DND-41 (cell line): ENCODE measurements around the gene CDIPT.

Experiments
- ATAC-seq: fragments of 200-7000 bp; cut with Tn5 transposase; 3 replicates; pipeline ENCODE4 v1.9.1; 2021; ENCODE audit warnings: low read depth; ENCODE audit not compliant: insufficient read depth
- DNase-seq: peaks from one replicate; pipeline ENCODE4 v3.0.0-alpha.2; 2020
- H2AFZ ChIP-seq: 2 replicates; pipeline ENCODE4 v1.6.0; 2012; ENCODE audit warnings: low read depth, low read length
- H3K27ac ChIP-seq: 2 replicates; pipeline ENCODE4 v1.5.1; 2012; ENCODE audit warnings: low read length, inconsistent platforms
- H3K27me3 ChIP-seq: fragments of 200-600 bp; sonication (generic); 2 replicates; pipeline ENCODE4 v1.6.0; 2012; ENCODE audit warnings: low read length, mild to moderate bottlenecking, inconsistent platforms; ENCODE audit not compliant: insufficient read depth, poor library complexity
- H3K36me3 ChIP-seq: 2 replicates; pipeline ENCODE4 v1.5.1; 2012; ENCODE audit warnings: low read length, inconsistent platforms; ENCODE audit not compliant: insufficient read depth
- H3K4me1 ChIP-seq: 2 replicates; pipeline ENCODE4 v1.5.1; 2012; ENCODE audit warnings: mild to moderate bottlenecking, low read length; ENCODE audit not compliant: insufficient read depth
- H3K4me2 ChIP-seq: 2 replicates; pipeline ENCODE4 v1.6.0; 2012; ENCODE audit warnings: mild to moderate bottlenecking, moderate library complexity, low read length, inconsistent platforms; ENCODE audit not compliant: insufficient read depth
- H3K4me3 ChIP-seq, 2 experiments: fragments of 200-600 bp in 1 of 2; shearing (Covaris generic) in 1 of 2; 2 replicates each; pipeline ENCODE4 v1.5.1; 2012 to 2016; ENCODE audit warnings: inconsistent platforms in 2 of 2, low read length in 2 of 2, mild to moderate bottlenecking in 2 of 2, low read depth in 1 of 2, moderate library complexity in 1 of 2
- H3K79me2 ChIP-seq: 2 replicates; pipeline ENCODE4 v1.6.0; 2012; ENCODE audit warnings: low read length, inconsistent platforms; ENCODE audit not compliant: insufficient read depth
- H3K9ac ChIP-seq: 2 replicates; pipeline ENCODE4 v1.6.0; 2012; ENCODE audit warnings: low read depth, mild to moderate bottlenecking, inconsistent platforms, low read length, moderate library complexity
- H3K9me3 ChIP-seq: 2 replicates; pipeline ENCODE4 v1.5.1; 2012; ENCODE audit warnings: low read length, moderate library complexity, mild to moderate bottlenecking, inconsistent platforms; ENCODE audit not compliant: insufficient read depth, severe bottlenecking
- H4K20me1 ChIP-seq: 2 replicates; pipeline ENCODE4 v1.6.0; 2012; ENCODE audit warnings: low read length; ENCODE audit not compliant: insufficient read depth
- EZH2 ChIP-seq: IDR thresholded peaks from 3 replicates; pipeline ENCODE4 v1.6.1; 2012; ENCODE audit warnings: borderline replicate concordance, low read depth, mild to moderate bottlenecking, moderate library complexity, low read length, inconsistent platforms; ENCODE audit not compliant: severe bottlenecking
- TF ChIP-seq, protein P1 (sequence below): IDR thresholded peaks from 2 replicates; pipeline ENCODE4 v1.5.1; 2012; ENCODE audit warnings: borderline replicate concordance, low read length, moderate library complexity, mild to moderate bottlenecking; ENCODE audit not compliant: poor library complexity, severe bottlenecking; ENCODE audit errors: extremely low read depth

The CDIPT gene

DNA sequence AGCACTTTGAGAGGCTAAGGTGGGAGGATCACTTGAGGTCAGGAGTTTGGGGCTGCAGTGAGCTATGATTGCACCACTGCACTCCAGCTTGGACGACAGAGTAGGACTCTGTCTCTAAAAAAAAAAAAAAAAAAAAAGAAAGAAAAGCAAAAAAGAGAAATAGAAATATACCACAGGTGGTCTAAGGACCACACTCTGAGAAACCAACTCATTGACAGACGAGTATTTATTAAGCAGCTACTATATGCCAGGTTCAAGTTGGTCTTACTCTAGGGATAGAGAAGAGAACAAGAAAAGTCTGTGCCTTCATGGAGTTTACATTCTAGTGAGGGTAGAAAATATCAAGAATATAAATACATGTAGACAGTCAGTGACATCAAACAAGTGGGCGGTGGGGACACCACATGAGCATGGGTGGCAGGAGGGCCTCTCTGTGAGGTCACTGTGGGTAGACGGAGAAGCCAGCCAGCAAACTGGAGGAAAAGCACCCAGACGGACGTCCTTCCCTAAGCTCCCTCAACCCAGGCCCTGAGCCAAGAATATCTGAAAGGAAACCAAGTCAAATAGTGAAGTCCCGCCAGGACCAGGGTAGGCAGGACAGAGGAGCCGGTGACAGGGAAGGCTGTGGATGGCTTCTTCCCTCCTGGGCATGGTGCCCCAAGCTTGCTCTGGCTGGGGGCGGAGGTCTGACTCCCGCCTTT, 4.7 kb downstream of the CDIPT start:
- H3K79me2 ChIP-seq: peaks cover 24% of the 10 kb centered on the region
- H3K9ac ChIP-seq: no peak overlapping the region
- H3K36me3 ChIP-seq: peaks cover 28% of the 10 kb centered on the region
- TF ChIP-seq EZH2: no peak
- TF ChIP-seq, protein P1, sequence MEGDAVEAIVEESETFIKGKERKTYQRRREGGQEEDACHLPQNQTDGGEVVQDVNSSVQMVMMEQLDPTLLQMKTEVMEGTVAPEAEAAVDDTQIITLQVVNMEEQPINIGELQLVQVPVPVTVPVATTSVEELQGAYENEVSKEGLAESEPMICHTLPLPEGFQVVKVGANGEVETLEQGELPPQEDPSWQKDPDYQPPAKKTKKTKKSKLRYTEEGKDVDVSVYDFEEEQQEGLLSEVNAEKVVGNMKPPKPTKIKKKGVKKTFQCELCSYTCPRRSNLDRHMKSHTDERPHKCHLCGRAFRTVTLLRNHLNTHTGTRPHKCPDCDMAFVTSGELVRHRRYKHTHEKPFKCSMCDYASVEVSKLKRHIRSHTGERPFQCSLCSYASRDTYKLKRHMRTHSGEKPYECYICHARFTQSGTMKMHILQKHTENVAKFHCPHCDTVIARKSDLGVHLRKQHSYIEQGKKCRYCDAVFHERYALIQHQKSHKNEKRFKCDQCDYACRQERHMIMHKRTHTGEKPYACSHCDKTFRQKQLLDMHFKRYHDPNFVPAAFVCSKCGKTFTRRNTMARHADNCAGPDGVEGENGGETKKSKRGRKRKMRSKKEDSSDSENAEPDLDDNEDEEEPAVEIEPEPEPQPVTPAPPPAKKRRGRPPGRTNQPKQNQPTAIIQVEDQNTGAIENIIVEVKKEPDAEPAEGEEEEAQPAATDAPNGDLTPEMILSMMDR: no peak
- no peaks in the 10 kb centered on the region for H3K9me3 ChIP-seq
- no peaks in the 10 kb centered on the region for H3K27me3 ChIP-seq
- H3K27ac ChIP-seq: no peak overlapping the region
- ATAC-seq (no peak), DNase-seq (no peak)
- H3K4me1 ChIP-seq: peaks cover 19% of the 10 kb centered on the region
- no peak overlapping the region for H3K4me2 ChIP-seq
- no peak overlapping the region for H2AFZ ChIP-seq
- no peaks in the 10 kb centered on the region for H4K20me1 ChIP-seq
- no peak overlapping the region for H3K4me3 ChIP-seq

DNA sequence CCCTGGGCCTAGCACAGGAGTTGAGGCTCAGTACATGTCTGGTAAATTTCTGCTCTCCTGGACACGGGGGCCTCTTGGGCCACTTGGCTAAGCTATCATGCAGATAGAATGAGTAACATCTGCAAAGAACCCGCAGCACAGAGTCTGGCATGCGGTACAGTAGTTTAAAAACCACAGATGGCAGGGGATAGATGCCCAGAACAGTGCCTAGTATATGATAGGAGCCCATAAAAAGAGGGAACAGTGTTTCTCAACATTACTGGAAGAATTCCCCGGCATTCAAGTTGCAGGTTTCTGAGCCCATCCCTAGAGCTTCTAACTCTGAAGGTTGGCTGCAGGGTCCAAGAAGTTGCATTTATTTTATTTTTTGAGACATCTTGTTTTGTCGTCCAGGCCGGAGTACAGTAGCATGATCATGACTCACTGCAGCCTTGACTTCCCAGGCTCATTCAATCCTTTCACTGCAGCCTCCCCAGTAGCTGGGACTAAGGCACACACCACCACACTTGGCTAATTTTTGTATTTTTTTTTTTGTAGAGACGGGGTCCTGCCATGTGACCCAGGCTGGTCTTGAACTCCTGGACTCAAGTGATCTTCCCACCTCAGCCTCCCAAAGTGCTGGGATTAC, 5.8 kb downstream of the CDIPT start:
- Histone ChIP-seq H3K36me3 (peaks cover 28% of the 10 kb centered on the region), H3K4me1 (peaks cover 17% of the 10 kb centered on the region), H3K27ac (no peak overlapping the region), H4K20me1 (no peaks in the 10 kb centered on the region), H2AFZ (no peak overlapping the region), H3K9ac (no peak overlapping the region), H3K79me2 (peaks cover 16% of the 10 kb centered on the region), H3K27me3 (no peaks in the 10 kb centered on the region), H3K4me3 (no peak overlapping the region), H3K9me3 (no peaks in the 10 kb centered on the region), H3K4me2 (no peak overlapping the region)
- TF ChIP-seq EZH2: no peak
- TF ChIP-seq, protein P1: no peak
- ATAC-seq (no peak), DNase-seq (no peak)

DNA sequence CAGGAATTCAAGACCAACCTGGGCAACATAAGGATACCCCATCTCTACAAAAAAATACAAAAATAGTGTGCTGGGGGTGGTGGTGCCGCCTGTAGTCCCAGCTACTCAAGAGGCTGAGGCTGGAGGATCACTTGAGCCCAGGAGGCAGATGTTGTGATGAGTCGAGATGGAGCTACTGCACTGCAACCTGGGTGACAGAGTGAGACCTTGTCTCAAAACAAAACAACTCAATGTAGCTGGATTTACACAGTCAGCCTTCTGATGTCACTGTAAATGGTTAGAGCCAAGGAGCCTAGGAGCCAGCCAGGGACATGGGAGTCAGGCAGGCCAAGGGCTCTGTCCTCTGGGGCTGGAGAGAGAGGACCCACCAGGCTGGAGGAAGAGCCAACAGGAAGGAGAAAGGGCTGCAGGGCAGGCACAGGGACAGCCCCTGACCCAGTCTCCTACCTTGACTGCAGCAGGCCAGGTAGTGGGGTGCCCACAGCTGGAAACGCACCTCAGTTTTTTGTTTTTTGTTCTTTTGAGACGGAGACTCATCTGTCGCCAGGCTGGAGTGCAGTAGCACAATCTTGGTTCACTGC, 8.4 kb downstream of the CDIPT start:
- Histone ChIP-seq H3K27me3 (no peaks in the 10 kb centered on the region), H3K4me2 (no peak overlapping the region), H3K4me3 (no peak overlapping the region), H3K36me3 (peaks cover 12% of the 10 kb centered on the region), H3K79me2 (no peaks in the 10 kb centered on the region), H3K9me3 (no peaks in the 10 kb centered on the region), H2AFZ (no peak overlapping the region), H3K4me1 (no peaks in the 10 kb centered on the region), H4K20me1 (no peaks in the 10 kb centered on the region), H3K9ac (no peak overlapping the region), H3K27ac (no peak overlapping the region)
- TF ChIP-seq, protein P1: no peak
- no peak for TF ChIP-seq EZH2
- DNase-seq: no peak
- ATAC-seq: no peak
